Measurements from ENCODE around the gene WDR1.

The WDR1 gene

DNA sequence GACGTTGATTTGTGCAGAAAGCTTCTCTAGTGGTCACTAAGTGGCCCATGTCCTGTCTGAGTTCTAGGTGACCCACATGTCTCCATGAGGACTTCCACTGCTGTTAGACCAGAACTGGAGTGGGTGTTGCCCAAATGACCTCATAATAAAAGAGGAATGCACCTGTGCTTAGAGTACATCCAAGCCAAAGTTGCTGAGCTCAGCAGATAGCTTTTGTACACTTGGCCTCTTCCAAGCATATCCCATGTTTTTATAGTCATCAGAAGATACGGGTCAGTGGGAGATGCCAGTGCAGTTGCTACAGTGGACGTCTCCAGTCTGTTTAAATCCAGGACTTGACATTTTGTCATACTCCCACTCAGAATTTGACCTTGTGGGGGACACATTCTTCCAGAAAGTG, 37.6 kb upstream of the WDR1 start:
- intact Hi-C loops (cut with DNase I; ENCODE audit: low total_unique reads): no loop called here
- DNase-seq: no peak
- Histone ChIP-seq H3K36me3 (no peaks in the 10 kb centered on the region), H3K4me1 (no peaks in the 10 kb centered on the region), H3K27me3 (no peaks in the 10 kb centered on the region), H3K27ac (no peak overlapping the region), H3K4me3 (no peak overlapping the region), H3K9me3 (no peaks in the 10 kb centered on the region)
- no peak for TF ChIP-seq CTCF (IDR thresholded peaks at IDR 0.05)

GRCh38 chr4:10153161-10153560, 36.6 kb upstream of the WDR1 start:
- DNase-seq: no peak
- Histone ChIP-seq H3K4me1 (no peaks in the 10 kb centered on the region), H3K27me3 (no peaks in the 10 kb centered on the region), H3K27ac (no peak overlapping the region), H3K4me3 (no peak overlapping the region), H3K36me3 (no peaks in the 10 kb centered on the region), H3K9me3 (no peaks in the 10 kb centered on the region)
- intact Hi-C loops (cut with DNase I; ENCODE audit: low total_unique reads): no loop called here
- TF ChIP-seq CTCF (IDR thresholded peaks at IDR 0.05): no peak

GRCh38 chr4:10151182-10151581, 34.6 kb upstream of the WDR1 start:
- Histone ChIP-seq H3K27me3 (no peaks in the 10 kb centered on the region), H3K4me3 (no peak overlapping the region), H3K9me3 (no peaks in the 10 kb centered on the region), H3K27ac (no peak overlapping the region), H3K36me3 (no peaks in the 10 kb centered on the region), H3K4me1 (no peaks in the 10 kb centered on the region)
- intact Hi-C loops (cut with DNase I; ENCODE audit: low total_unique reads): no loop called here
- no peak for TF ChIP-seq CTCF (IDR thresholded peaks at IDR 0.05)
- DNase-seq: no peak

- intact Hi-C loops (cut with DNase I; ENCODE audit: low total_unique reads): no loop called here
- Histone ChIP-seq H3K36me3 (no peaks in the 10 kb centered on the region), H3K4me1 (no peaks in the 10 kb centered on the region), H3K9me3 (no peaks in the 10 kb centered on the region), H3K4me3 (no peak overlapping the region), H3K27ac (no peak overlapping the region), H3K27me3 (peaks cover 0 to 8% of the 10 kb centered on the region in 2 donors)
- DNase-seq: no peak
- TF ChIP-seq CTCF (IDR thresholded peaks at IDR 0.05): no peak
Measured at GRCh38 chr4:10144966-10145365, 28.4 kb upstream of the WDR1 start.

- TF ChIP-seq CTCF (IDR thresholded peaks at IDR 0.05): no peak
- intact Hi-C loops (cut with DNase I; ENCODE audit: low total_unique reads): no loop called here
- DNase-seq: no peak
- no peaks in the 10 kb centered on the region for H3K9me3 ChIP-seq
- no peaks in the 10 kb centered on the region for H3K36me3 ChIP-seq
- H3K27ac ChIP-seq: no peak overlapping the region
- H3K27me3 ChIP-seq: peaks cover 0 to 9% of the 10 kb centered on the region in 2 donors
- no peaks in the 10 kb centered on the region for H3K4me1 ChIP-seq
- H3K4me3 ChIP-seq: no peak overlapping the region
Measured at GRCh38 chr4:10144479-10144878, 27.9 kb upstream of the WDR1 start.

DNA sequence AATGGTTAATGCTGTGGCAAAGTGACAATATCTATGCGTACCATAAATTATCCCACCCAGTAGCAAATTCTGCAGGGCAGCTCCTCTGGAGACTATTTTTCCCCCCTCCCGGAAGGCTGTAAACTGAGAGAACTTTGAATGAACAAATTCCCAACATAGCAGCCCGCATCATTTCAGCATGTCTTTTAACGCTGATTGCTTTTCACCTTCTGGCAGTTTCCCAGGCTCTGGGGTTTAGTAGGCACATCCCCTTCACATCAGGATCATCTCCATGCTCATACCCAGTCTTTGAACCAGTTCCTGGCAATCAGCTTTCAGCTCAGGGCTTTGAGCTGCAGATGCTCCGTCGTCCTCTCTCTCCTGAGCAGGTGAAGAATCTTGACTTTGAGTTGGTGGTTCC, 26.6 kb upstream of the WDR1 start:
- Histone ChIP-seq H3K9me3 (no peaks in the 10 kb centered on the region), H3K27me3 (peaks cover 0 to 9% of the 10 kb centered on the region in 2 donors), H3K4me1 (no peaks in the 10 kb centered on the region), H3K36me3 (no peaks in the 10 kb centered on the region), H3K4me3 (no peak overlapping the region), H3K27ac (no peak overlapping the region)
- intact Hi-C loops (cut with DNase I; ENCODE audit: low total_unique reads): no loop called here
- DNase-seq: no peak
- TF ChIP-seq CTCF (IDR thresholded peaks at IDR 0.05): no peak
